Trophoblast cell (in vitro differentiated cells and primary cell): ENCODE results near the gene EIF3CL.
"Not testable (repeated sequence)": the region's sequence is repeated elsewhere in the genome, so short reads cannot be mapped to it uniquely, and the experiment has no call there.

Experiments
- DNase-seq, 2 donors: peaks; one replicate each; pipeline ENCODE4 v3.0.0-alpha.2; 2016
- H2AFZ ChIP-seq: 2 replicates; pipeline ENCODE4 v1.6.1; 2013; ENCODE audit warnings: low read length, moderate library complexity, mild to moderate bottlenecking; ENCODE audit not compliant: insufficient read depth, poor library complexity
- H2AK5ac ChIP-seq: 2 replicates; pipeline ENCODE4 v1.6.1; 2013; ENCODE audit warnings: mild to moderate bottlenecking, low read length
- H2BK120ac ChIP-seq: 2 replicates; pipeline ENCODE4 v1.6.1; 2013; ENCODE audit warnings: low read length, mild to moderate bottlenecking, moderate library complexity; ENCODE audit not compliant: insufficient read depth, poor library complexity
- H2BK12ac ChIP-seq: 2 replicates; pipeline ENCODE4 v1.6.1; 2013; ENCODE audit warnings: mild to moderate bottlenecking, low read length, moderate library complexity
- H2BK5ac ChIP-seq: 2 replicates; pipeline ENCODE4 v1.6.1; 2013; ENCODE audit warnings: low read length, low read depth, moderate library complexity, mild to moderate bottlenecking; ENCODE audit not compliant: poor library complexity
- H3K14ac ChIP-seq: 2 replicates; pipeline ENCODE4 v1.6.1; 2013; ENCODE audit warnings: mild to moderate bottlenecking, low read length
- H3K18ac ChIP-seq: 2 replicates; pipeline ENCODE4 v1.6.1; 2013; ENCODE audit warnings: mild to moderate bottlenecking, low read length
- H3K23ac ChIP-seq: 2 replicates; pipeline ENCODE4 v1.6.1; 2013; ENCODE audit warnings: low read length
- H3K27ac ChIP-seq: 2 replicates; pipeline ENCODE4 v1.5.1; 2013; ENCODE audit warnings: low read depth, mild to moderate bottlenecking, inconsistent platforms, low read length, moderate library complexity
- H3K27me3 ChIP-seq: 2 replicates; pipeline ENCODE4 v1.6.1; 2013; ENCODE audit warnings: inconsistent platforms, mild to moderate bottlenecking, low read length, moderate library complexity; ENCODE audit not compliant: insufficient read depth
- H3K36me3 ChIP-seq, 2 experiments: 1 replicate in 1 of 2; 2 replicates in 1 of 2; pipeline ENCODE4 v1.6.1; 2013; ENCODE audit warnings: low read length in 2 of 2, mild to moderate bottlenecking in 2 of 2, moderate library complexity in 1 of 2; ENCODE audit not compliant: insufficient read depth in 2 of 2, control insufficient read depth in 1 of 2
- H3K4ac ChIP-seq: 2 replicates; pipeline ENCODE4 v1.6.1; 2013; ENCODE audit warnings: low read depth, mild to moderate bottlenecking, low read length, moderate library complexity
- H3K4me1 ChIP-seq, 2 experiments: 1 replicate in 1 of 2; 2 replicates in 1 of 2; pipeline ENCODE4 v1.6.1; 2013; ENCODE audit warnings: low read length in 2 of 2, mild to moderate bottlenecking in 2 of 2, moderate library complexity in 1 of 2; ENCODE audit not compliant: insufficient read depth in 2 of 2, control insufficient read depth in 1 of 2
- H3K4me2 ChIP-seq: 2 replicates; pipeline ENCODE4 v1.6.1; 2013; ENCODE audit warnings: inconsistent platforms, mild to moderate bottlenecking, low read length, moderate library complexity
- H3K4me3 ChIP-seq: 2 replicates; pipeline ENCODE4 v1.5.1; 2013; ENCODE audit warnings: mild to moderate bottlenecking, low read depth, low read length, inconsistent platforms
- H3K79me1 ChIP-seq: one replicate; pipeline ENCODE4 v1.6.1; 2013; ENCODE audit warnings: low read length
- H3K79me2 ChIP-seq: 2 replicates; pipeline ENCODE4 v1.6.1; 2013; ENCODE audit warnings: low read length, mild to moderate bottlenecking; ENCODE audit not compliant: control insufficient read depth, insufficient read depth, poor library complexity
- H3K9ac ChIP-seq: 2 replicates; pipeline ENCODE4 v1.6.1; 2013; ENCODE audit warnings: mild to moderate bottlenecking, low read length
- H3K9me3 ChIP-seq: 2 replicates; pipeline ENCODE4 v1.6.1; 2013; ENCODE audit warnings: low read depth, mild to moderate bottlenecking, control low read depth, inconsistent platforms, low read length; ENCODE audit not compliant: insufficient read depth
- H4K12ac ChIP-seq: 2 replicates; pipeline ENCODE4 v1.6.1; 2013; ENCODE audit warnings: low read depth, mild to moderate bottlenecking, low read length, moderate library complexity
- H4K8ac ChIP-seq: 2 replicates; pipeline ENCODE4 v1.6.1; 2013; ENCODE audit warnings: low read depth, mild to moderate bottlenecking, low read length, moderate library complexity
- H4K91ac ChIP-seq: one replicate; pipeline ENCODE4 v1.6.1; 2013; ENCODE audit warnings: low read depth, mild to moderate bottlenecking, low read length, moderate library complexity
- WGBS: extraction: QIAGEN DNeasy Blood & Tissue Kit; methylation state at CpG from one replicate; pipeline ENCODE4 v1.1.7; 2013; ENCODE audit warnings: missing lambda C conversion rate; ENCODE audit not compliant: insufficient read length, insufficient coverage; ENCODE audit errors: extremely low coverage; 5-methylcytosine and 5-hydroxymethylcytosine counted together

Gene EIF3CL

GRCh38 chr16:28417033-28417432 lies 13.4 kb upstream of the EIF3CL start:
- H3K27me3 ChIP-seq, H3K27ac ChIP-seq, H3K18ac ChIP-seq, H3K9ac ChIP-seq, H3K79me1 ChIP-seq, H3K23ac ChIP-seq, H3K9me3 ChIP-seq, H3K4me3 ChIP-seq, H4K8ac ChIP-seq, H2AFZ ChIP-seq, H3K4me1 ChIP-seq, H3K4ac ChIP-seq, H2BK12ac ChIP-seq, H3K36me3 ChIP-seq, H4K12ac ChIP-seq, H3K79me2 ChIP-seq, H2BK120ac ChIP-seq, H2AK5ac ChIP-seq, H3K4me2 ChIP-seq, H4K91ac ChIP-seq, DNase-seq, H3K14ac ChIP-seq, H2BK5ac ChIP-seq: not testable (repeated sequence)
- WGBS = no CpG with 5 or more reads among the region's 30 CpGs

GRCh38 chr16:28414530-28414929 lies 10.9 kb upstream of the EIF3CL start:
- not testable (repeated sequence) for H3K9ac ChIP-seq, H3K4me1 ChIP-seq, H2BK5ac ChIP-seq, H2BK12ac ChIP-seq, H3K4ac ChIP-seq, H2BK120ac ChIP-seq, H4K8ac ChIP-seq, H4K12ac ChIP-seq, H4K91ac ChIP-seq, H3K79me1 ChIP-seq, H3K27me3 ChIP-seq, H3K36me3 ChIP-seq, H3K18ac ChIP-seq, H3K23ac ChIP-seq, H3K79me2 ChIP-seq, H3K9me3 ChIP-seq, H2AK5ac ChIP-seq, H3K4me2 ChIP-seq, H3K14ac ChIP-seq, H3K27ac ChIP-seq, H3K4me3 ChIP-seq, H2AFZ ChIP-seq
- no CpG with 5 or more reads among the region's 18 CpGs for WGBS
- peak in 1 of 2 donors; percentile 0 for DNase-seq

- not testable (repeated sequence) for H2AFZ ChIP-seq, H3K18ac ChIP-seq, H2BK120ac ChIP-seq, H3K4me2 ChIP-seq, H3K9ac ChIP-seq, H3K4ac ChIP-seq, H3K23ac ChIP-seq, H2AK5ac ChIP-seq, H3K79me1 ChIP-seq, H4K91ac ChIP-seq, DNase-seq, H3K14ac ChIP-seq, H3K4me3 ChIP-seq, H3K9me3 ChIP-seq, H2BK5ac ChIP-seq, H3K36me3 ChIP-seq, H4K8ac ChIP-seq, H4K12ac ChIP-seq, H3K27ac ChIP-seq, H2BK12ac ChIP-seq, H3K79me2 ChIP-seq, H3K27me3 ChIP-seq, H3K4me1 ChIP-seq
- WGBS = no CpG with 5 or more reads among the region's 7 CpGs
Observed at GRCh38 chr16:28413585-28413984, 9.9 kb upstream of the EIF3CL start.

GRCh38 chr16:28392054-28392453 lies 11.6 kb downstream of the EIF3CL start:
- no CpG with 5 or more reads among the region's 5 CpGs for WGBS
- H4K8ac ChIP-seq, H3K27ac ChIP-seq, H3K18ac ChIP-seq, H3K4me1 ChIP-seq, H2BK12ac ChIP-seq, DNase-seq, H2BK120ac ChIP-seq, H3K4me3 ChIP-seq, H3K23ac ChIP-seq, H3K9me3 ChIP-seq, H3K36me3 ChIP-seq, H3K9ac ChIP-seq, H2AFZ ChIP-seq, H3K79me2 ChIP-seq, H3K4ac ChIP-seq, H2AK5ac ChIP-seq, H3K4me2 ChIP-seq, H4K91ac ChIP-seq, H3K79me1 ChIP-seq, H3K14ac ChIP-seq, H2BK5ac ChIP-seq, H4K12ac ChIP-seq, H3K27me3 ChIP-seq: not testable (repeated sequence)
